SW480 (cell line): ENCODE data around the gene FXYD5.
"Not testable (repeated sequence)": the region's sequence is repeated elsewhere in the genome, so short reads cannot be mapped to it uniquely, and the experiment has no call there.

ENCODE experiments used
- DNase-seq: peaks from one replicate; pipeline ENCODE4 v3.0.0-alpha.2; 2016; ENCODE audit warnings: low spot score

Gene FXYD5

DNA sequence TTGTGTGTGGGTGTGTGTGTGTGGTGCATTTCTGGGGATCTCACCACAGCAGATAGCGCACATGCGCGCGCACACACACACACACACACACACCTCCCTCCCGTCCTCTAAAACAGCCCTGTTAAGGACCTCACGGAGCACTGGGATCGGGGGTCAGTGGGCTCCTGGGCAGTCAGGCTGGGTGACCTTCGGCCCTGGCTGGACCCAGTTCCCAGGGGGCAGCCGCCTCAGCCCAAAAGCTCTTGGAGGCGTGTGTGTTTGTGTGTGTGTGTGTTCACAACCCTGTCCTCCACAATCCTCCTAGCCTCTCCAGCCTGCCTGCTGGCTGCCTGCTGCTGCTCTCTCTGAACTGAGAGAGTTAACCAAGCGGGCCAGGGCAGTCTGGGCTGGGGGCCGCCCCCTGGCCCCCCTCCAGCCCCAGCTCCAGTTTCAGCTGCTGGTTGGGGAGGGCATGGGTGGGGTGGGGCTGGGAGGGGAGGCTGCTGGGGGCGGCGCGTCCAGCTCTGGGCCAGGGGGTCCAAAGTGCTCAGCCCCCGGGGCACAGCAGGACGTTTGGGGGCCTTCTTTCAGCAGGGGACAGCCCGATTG, 16.1 kb upstream of the FXYD5 start, which contains the start of gene FXYD1:
FXYD1 (plus strand) TSS at position 520 of the 588 bp plus-strand sequence. CDS start 1,256 bp downstream, outside the sequence.
- no peak for DNase-seq

DNA sequence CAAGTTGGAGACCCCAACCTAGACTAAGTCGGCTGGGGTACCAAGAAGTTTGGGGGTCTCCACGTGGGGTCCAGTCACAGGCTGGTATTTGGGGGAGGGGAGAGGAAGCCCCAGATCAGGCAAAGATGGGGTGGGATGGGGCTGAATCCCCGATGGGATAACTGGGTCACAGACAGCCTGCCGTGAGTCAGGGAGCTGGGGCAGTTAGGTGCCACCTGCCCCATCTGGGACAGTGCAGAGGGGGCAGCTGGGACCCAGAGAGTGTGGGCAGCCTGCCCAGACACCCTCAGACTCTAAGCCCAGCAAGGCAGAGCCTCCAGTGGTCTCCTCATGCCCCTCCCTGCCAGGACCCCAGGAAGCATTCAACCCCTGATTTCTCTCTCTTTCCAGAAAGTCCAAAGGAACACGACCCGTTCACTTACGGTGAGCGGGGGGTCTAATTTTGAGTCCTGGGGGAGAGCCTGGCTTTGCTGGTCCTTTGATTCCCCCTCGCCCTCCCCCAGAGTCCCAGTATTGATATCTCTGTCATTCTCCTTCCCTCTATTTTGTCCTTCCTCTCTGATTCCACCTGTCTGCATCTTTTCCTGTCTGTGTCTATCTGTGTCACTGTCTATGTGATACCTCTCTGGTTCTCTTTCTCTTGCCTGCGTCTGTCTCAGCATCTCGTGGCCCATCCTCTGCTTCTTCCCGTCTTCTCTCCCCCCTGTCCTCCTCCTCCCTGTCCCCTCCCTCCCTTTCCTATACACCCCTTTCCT, 14.2 kb upstream of the FXYD5 start:
- DNase-seq: no peak

GRCh38 chr19:35140962-35141836, 13.3 kb upstream of the FXYD5 start:
- peak; percentile 88 for DNase-seq

- no peak for DNase-seq
Measured at GRCh38 chr19:35141837-35142605, 12.5 kb upstream of the FXYD5 start.

DNA sequence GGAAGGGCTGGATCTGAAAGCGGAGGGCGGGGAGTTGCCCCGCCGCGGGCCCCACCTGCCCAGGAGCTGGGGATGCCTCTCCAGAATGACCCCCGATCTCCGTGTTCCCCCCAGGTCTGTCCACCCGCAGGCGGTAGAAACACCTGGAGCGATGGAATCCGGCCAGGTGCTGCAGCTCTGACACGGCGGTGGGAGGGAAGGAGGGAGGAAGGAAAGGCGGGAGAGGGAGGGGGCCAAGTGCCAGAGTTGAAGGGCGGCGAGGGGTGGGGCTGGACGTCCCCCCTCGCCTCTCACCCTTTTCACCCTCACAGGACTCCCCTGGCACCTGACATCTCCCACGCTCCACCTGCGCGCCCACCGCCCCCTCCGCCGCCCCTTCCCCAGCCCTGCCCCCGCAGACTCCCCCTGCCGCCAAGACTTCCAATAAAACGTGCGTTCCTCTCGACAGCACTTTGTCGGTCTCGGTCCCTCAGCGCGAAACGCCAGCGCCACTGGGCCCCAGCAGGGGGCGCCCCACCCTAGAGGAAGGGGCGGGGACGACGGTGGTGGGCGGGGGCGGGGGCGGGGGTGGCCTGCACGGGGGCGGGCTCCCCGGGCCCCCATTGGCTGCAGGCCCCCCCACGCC, 11.8 kb upstream of the FXYD5 start:
- no peak for DNase-seq

- DNase-seq: no peak
Measured at GRCh38 chr19:35143231-35143715, 11.3 kb upstream of the FXYD5 start, which contains the start of gene FXYD7. Gene FXYD7, plus strand, starts transcription at chr19:35143255. Its CDS starts 79 bp downstream, at chr19:35143334.

DNA sequence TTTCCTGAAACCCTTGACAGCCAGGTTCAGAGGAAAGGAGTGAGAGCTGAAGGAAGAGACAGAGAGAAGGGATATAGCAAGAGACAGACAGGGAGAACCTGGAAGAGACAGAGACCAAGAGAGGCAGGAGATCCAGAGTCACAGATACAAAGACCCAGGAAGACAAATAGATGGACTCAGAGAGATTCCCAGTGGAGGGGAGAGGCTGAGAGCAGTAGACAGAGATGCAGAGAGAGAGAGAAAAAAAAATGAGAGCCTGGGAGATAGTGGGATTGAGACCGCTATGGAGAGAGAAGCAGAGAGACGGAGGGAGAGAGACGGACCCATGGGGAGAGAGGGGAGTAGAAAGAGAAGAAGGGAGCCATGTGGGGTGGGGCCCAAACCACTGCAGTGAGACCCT, 10.7 kb upstream of the FXYD5 start:
- DNase-seq: no peak

DNA sequence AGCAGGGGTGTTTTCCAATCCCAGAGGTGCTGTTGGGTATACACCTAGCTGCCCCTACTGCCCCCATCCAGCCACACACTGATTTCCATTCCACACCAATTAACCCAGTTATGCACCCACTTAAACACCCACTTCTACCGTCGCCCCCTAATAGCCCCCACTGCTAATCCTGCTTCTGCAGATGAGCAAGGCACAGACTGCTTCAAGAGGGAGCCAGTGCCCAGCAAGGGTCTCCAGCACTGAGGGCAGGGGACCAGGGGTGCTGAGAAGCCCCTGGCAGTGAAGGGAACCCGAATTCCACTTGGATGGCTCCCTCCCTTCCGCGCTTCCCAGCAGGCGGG, 10.3 kb upstream of the FXYD5 start:
- no peak for DNase-seq

GRCh38 chr19:35144600-35145436, 9.7 kb upstream of the FXYD5 start:
- DNase-seq: peak; percentile 85

- DNase-seq: no peak
Measured at GRCh38 chr19:35146746-35147459, 7.6 kb upstream of the FXYD5 start.

DNA sequence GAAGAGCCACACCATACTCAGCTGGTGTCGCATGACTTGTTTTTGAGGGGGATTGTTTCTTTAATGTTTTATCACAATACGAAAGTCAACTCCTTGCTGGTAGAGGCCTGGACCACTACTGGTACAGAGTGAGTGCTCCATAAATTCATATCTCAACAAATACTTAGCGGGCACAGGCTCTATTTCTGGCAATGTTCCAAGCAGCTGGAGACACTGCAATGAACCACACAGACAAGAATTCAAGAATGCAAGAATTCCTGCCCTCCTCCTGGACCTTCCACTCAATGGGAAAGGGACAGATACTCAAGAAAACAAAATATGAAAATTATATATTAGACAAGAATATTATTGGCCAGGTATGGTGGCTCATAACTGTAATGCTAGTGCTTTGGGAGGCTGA, 5.1 kb upstream of the FXYD5 start:
- no peak for DNase-seq

- no peak for DNase-seq
Measured at GRCh38 chr19:35150445-35150844, 4.1 kb upstream of the FXYD5 start.

DNA sequence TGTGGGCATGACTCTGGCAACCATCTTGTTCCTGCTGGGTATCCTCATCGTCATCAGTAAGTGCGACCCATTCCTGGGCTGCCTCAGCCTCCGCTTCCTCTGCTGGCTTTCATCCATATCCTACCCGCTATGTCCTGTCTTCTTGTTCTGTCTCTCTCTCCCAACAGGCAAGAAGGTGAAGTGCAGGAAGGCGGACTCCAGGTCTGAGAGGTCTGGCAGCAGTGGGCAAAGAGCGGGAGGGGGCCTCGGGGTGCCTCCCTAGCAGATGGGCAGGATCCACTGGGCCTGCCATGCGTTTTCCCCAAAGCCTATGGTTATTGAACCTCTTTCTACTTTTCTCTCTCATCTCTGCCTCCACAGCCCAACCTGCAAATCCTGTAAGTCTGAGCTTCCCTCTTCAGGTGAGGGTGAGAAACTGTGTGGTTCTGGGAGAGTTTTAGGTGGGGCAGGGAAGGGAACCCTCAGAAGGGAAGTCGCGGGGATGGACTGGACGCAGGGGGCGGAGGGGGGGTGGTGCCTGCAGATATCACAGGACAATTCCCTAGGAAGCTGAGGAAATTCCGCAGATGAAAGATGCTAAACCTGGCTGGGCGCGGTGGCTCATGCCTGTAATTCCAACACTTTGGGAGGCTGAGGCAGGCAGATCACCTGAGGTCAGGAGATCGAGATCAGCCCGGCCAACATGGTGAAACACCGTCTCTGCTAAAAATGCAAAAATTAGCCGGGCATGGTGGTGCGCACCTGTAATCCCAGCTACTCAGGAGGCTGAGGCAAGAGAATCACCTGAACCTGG, 3.1 kb upstream of the FXYD5 start:
- no peak for DNase-seq

DNA sequence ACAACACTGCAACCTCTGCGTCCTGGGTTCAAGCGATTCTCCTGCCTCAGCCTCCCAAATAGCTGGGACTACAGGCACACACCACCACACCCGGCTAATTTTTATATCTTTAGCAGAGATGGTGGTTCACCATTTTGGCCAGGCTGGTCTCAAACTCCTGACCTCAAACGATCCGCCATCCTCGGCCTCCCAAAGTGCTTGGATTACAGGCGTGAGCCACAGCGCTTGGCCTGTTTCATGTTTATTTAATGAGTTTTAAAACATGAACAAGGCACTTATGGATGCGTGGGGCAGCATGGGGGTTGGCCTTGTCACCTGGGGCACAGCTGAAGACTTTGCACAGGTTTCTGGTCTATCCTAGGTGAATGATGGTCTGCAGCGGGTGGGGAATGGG, 1.4 kb upstream of the FXYD5 start:
- DNase-seq: not testable (repeated sequence)

DNA sequence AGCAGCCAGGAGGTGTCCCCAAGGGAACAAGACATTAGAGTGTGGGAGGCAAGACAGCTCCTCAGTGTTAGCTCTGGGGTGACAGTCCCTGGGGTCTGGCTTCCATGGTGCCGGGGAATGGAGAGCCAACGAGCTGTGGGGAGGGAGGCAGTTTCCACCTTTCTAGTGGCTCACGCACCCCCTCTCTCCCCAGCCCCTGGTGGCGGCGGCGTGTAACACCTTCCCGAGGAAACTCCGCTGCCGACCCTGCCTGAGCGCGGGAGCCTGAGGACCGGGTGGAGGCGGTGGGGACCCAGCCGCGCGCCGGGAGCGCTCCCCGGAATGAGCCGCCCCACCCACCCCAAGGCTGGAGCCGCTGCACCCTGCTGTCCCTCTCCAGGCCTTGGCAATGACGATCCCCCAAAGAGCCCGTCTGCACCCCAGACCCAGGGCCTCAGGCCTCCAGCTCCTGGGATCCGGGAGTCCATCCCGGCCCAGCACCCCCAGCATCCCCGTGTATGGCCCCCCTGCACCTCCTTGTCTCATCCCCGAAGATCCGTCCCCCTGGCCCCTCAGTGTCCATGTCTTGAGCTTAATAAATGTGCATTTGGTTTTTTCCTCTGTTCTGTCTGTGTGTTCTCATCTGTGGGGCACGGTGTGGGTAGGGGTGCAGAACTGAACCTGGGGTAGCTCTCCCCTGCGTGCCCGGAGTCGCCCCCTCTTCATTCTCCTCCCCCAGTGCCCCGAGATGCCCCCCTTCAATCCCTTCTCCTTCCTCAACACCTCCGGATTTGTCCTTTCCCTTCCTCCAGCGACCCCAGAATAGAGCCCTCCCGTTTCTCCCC, 622 bp upstream of the FXYD5 start:
- DNase-seq: peak; percentile 53

- DNase-seq: no peak
Measured at GRCh38 chr19:35155441-35155840, 906 bp downstream of the FXYD5 start.

- no peak for DNase-seq
Measured at GRCh38 chr19:35155981-35156672, 1.6 kb downstream of the FXYD5 start.

GRCh38 chr19:35156673-35157014, 2.1 kb downstream of the FXYD5 start:
- DNase-seq: no peak
